Fibroblast of peridontal ligament (primary cell): ENCODE measurements around the gene ZNF280C.
"Not testable (repeated sequence)": the region's sequence is repeated elsewhere in the genome, so short reads cannot be mapped to it uniquely, and the experiment has no call there.

ENCODE experiments used
- DNase-seq: peaks from one replicate; pipeline ENCODE4 v3.0.0-alpha.2; 2010; ENCODE audit errors: extremely low read depth

Gene ZNF280C

GRCh38 chrX:130268449-130269170 is at the start of gene ZNF280C:
ZNF280C (minus strand) TSS chrX:130268899; CDS start chrX:130260449, 8,450 bp downstream.
- peak; percentile 90 for DNase-seq

- no peak for DNase-seq
Observed at GRCh38 chrX:130304587-130305368, 36.1 kb upstream of the ZNF280C start.

- no peak for DNase-seq
Observed at GRCh38 chrX:130301977-130302376, 33.3 kb upstream of the ZNF280C start.

DNA sequence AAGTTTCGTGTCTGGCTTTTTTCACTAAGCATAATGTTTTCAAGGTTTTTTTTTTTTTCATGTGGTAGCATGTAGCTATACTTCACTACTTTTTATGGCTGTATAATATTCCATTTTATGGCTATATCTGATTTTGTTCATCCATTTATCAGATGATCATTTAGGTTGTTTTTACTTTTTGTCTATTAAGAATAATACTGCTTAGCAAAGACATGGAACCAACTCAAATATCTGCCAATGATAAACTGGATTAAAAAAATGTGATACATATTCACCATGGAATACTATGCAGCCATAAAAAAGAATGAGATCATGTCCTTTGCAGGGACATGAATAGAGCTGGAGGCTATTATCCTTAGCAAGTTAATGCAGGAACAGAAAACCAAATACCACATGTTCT is 32.7 kb upstream of the ZNF280C start:
- no peak for DNase-seq

DNA sequence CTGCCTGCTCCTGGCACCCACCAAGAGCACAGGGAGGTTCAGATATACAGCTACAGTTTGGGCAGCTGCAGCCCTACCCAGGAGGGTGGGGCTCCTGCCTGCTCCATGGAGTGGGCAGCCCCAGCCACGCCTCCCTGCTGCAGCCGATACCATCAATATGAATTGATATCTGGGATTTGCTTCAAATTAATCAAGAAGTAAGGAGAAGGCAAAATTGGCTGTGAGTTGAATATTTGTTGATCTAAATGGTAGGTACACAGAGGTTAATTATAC is 31.2 kb upstream of the ZNF280C start:
- no peak for DNase-seq

DNA sequence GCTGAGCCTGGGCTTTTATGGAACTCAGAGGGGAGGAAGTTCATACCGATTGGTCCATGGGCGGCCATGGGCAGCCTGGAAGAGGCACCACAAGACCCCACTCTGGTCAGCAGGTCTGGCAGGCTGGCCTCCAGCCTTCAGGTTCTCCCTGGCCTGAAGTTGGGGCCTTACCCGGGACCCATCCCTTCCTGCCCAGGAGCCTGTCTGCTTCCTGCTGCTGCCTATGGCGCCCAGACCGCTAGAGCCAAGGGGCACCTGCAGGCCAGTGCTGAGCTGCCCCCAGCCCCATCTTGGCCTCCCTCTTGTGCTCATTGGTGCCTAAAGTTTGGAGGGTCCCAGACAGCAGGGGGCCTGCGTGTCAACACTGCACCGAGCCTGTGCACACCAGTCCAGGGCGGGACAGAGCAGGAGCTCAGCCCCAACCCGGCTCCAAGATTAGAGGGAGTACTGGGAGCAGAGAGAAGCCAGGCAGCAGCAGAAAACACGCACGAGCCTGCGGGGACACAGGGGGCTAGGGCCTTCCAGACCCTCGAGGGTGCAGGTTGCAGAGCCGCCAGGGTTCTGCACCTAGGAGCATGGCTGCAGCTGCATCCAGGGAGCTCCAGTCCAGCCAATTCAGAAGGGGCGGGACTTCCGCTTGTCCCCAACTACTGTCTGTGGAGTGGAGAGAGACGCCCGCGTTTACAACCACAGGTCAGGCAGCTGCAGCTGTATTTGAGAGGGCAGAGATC is 30.7 kb upstream of the ZNF280C start:
- no peak for DNase-seq

DNA sequence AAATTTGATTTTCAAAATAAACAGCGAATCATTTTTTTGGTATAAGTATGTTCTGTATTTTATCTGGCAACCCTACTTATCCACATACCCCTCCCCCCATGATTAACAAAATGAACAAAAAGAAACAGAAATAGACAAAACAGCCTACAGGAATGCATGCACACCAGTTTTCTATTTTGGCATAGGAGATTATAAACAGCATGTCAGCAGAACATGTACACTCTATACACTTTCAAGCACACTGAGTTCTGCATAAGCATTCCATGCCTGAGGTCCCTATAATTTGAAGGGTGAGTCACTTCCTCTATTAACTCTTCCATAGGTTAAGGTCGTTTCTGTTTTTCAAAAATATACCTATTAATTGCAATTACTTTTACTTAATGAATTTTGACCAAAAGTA is 28.0 kb upstream of the ZNF280C start:
- peak; percentile 1 for DNase-seq

DNA sequence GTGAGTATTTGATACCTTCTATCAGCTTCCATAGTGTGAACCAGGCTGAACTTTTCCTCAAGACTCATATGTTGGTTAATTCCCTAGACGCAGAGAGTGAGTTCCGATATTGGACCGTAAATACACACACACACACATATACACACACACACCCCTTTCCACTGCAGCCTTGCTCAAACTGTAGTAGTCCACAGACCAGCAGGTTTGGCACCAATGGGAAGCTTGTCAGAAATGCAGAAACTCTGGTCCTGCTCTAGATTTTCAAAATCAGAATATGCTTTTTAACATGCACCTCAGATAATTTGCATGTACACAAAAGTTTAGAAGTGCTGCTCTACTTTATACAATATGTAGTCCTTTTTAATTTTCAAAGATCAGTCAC is 27.6 kb upstream of the ZNF280C start:
- DNase-seq: no peak

GRCh38 chrX:130295519-130296296 is 27.0 kb upstream of the ZNF280C start:
- peak; percentile 10 for DNase-seq

GRCh38 chrX:130287071-130287770 is 18.5 kb upstream of the ZNF280C start:
- DNase-seq: no peak

DNA sequence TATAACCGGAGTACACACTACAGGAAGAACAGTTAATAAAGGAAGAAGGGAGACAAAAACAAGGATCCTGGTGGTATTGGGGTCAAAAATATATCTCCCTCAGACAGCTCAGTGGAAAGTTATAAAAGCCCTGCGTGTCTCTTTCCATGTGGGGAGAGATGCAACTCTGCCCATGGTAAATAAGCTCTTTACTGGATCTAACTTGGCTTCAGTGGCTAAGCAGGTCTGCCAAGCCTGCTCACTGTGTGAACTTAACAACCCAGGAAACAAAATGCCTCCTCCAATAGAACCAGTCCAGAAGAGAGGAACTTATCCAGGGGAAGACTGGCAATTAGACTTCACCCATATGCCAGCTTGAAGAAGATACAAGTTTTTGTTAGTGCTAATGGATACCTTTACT is 17.0 kb upstream of the ZNF280C start:
- no peak for DNase-seq

DNA sequence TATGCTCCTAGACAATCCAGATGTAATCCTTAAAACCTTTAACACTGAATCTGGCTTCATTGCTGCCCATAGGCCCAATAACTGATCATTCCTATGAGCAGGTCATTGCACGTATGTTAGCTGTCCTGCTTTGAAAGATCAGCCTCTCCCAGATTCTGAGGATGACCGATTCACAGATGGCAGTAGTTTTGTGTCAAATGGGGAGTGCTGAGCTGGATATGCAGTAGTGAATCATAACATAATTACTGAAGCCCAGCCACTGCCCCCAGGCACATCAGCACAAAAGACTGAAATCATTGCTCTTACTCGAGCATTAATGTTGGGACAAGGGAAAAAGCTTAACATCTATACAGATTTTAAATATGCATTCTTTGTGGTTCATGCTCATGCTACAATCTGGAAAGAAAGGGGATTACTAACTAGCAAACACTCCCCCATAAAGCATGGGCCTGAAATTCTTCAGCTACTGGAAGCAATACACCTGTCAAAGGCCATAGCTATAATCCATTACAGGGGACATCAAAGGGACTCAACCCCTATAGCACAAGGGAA is 16.4 kb upstream of the ZNF280C start:
- no peak for DNase-seq

- no peak for DNase-seq
Observed at GRCh38 chrX:130282151-130282550, 13.5 kb upstream of the ZNF280C start.

GRCh38 chrX:130280901-130281300 is 12.2 kb upstream of the ZNF280C start:
- no peak for DNase-seq

- DNase-seq: not testable (repeated sequence)
Observed at GRCh38 chrX:130272253-130272652, 3.6 kb upstream of the ZNF280C start.

- DNase-seq: not testable (repeated sequence)
Observed at GRCh38 chrX:130269391-130269790, 692 bp upstream of the ZNF280C start.

GRCh38 chrX:130267956-130268448 is 697 bp downstream of the ZNF280C start:
- DNase-seq: no peak

DNA sequence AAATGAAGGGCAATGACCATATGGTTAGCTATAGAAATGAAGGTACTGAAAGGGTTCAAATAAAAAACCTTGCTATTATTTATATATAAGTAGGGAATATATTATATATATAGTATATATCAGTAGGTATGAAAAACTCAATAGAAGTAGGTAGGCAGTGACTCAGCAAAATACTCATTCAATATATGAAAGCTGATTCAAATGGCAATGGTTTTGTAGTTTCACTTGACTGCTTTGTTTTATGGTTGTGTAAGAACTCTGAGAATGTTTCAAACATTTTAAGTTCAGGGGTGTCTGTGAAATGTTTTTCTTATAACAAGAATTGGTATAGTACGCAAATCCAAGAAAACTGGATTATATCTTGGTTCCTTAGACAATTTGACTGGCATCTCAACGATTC is 4.1 kb downstream of the ZNF280C start:
- peak; percentile 49 for DNase-seq

DNA sequence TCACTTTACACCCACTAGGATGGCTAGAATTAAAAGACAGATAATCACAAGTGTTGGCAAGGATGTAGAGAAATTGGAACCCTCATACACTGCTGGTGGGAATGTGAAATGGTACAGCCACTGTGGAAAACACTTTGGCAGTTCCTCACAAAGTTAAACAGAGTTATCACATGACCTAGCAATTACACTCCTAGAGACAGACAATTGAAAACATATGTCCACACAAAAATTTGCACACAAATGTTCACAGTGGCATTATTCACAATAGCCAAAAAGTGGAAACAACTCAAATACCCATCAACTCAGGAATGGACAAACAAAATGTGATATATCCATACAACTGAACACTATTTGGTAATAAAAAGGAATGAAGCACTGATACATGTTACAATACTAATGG is 5.7 kb downstream of the ZNF280C start:
- DNase-seq: peak; percentile 81

DNA sequence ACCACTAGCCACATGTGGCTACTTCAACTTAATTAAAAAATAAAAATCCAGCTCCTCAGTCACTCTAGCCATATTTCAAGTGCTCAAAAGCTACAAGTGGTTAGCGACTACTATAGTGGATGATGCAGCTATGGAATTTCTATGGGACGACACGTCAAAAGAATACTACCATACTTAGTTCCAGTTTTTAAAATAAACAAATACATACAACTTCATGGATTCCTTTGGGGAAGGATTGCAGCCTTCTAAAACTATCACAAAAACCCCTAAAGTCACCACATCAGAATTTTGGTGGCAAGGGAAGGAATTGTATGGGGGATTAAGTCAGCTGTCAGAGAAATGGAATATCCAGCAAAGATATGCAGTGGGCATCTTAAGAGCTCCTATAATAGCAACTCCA is 6.5 kb downstream of the ZNF280C start:
- DNase-seq: no peak
